ENCODE results near the gene SEMA3E. TPM values are rescaled to one million over a fixed set of nuclear protein-coding genes. Genes with fewer than 3 reads are reported as not detected.

The SEMA3E gene
- total and polyA plus RNA-seq, 7 experiments from 2014 or later, result not detected

DNA sequence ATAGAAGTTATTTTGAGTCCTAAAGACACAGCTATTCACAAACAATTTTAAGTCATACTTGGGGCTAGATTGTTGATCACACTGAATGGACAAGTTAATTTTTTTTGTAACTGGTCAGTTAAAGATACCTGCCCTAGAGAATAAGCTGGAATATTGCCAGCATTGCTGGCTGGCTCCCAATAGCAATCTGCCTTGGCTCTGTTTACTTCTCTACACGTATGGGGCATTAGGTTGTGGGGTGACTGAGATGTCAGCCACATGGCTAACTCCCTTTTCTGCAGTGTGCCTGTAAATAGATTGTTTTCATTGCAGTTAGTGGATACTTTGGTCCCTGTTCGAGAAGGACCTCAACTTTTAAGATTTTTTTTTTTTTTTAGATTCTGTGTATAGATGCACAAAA lies 128.2 kb downstream of the SEMA3E start:
- CTCF ChIA-PET, result no interaction called here
- POLR2A ChIA-PET, result no interaction called here
- DNase-seq (no peak), ATAC-seq (no peak)
- H3K4me1 ChIP-seq (ENCODE audit: control insufficient read depth in 2 of 2, insufficient read depth in 2 of 2, low read length in 2 of 2), result no peaks in the 10 kb centered on the region
- H3K27ac Mint-ChIP-seq, result no peak overlapping the region
- no peaks in the 10 kb centered on the region for H3K9me3 ChIP-seq (ENCODE audit: control insufficient read depth in 2 of 3, low read length in 3 of 3)
- peaks cover 0 to 15% (median 0%) of the 10 kb centered on the region in 11 donors for H3K9me3 Mint-ChIP-seq
- no peak overlapping the region for H3K4me3 Mint-ChIP-seq
- H3K27me3 ChIP-seq (ENCODE audit: control insufficient read depth in 2 of 2, insufficient read depth in 2 of 2, low read length in 2 of 2), result no peaks in the 10 kb centered on the region
- H3K4me1 Mint-ChIP-seq, result no peaks in the 10 kb centered on the region
- H3K36me3 ChIP-seq (ENCODE audit: control insufficient read depth in 2 of 3, insufficient read depth in 3 of 3, low read length in 3 of 3), result no peaks in the 10 kb centered on the region
- peaks cover 0 to 5% (median 0%) of the 10 kb centered on the region in 5 donors for H3K36me3 Mint-ChIP-seq
- no peaks in the 10 kb centered on the region for H3K27me3 Mint-ChIP-seq
- no peak overlapping the region for H3K27ac ChIP-seq (ENCODE audit: low read depth, low read length)
- intact Hi-C loops (cut with micrococcal nuclease), result no loop called here
- no peak overlapping the region for H3K4me3 ChIP-seq (ENCODE audit: low read length)

DNA sequence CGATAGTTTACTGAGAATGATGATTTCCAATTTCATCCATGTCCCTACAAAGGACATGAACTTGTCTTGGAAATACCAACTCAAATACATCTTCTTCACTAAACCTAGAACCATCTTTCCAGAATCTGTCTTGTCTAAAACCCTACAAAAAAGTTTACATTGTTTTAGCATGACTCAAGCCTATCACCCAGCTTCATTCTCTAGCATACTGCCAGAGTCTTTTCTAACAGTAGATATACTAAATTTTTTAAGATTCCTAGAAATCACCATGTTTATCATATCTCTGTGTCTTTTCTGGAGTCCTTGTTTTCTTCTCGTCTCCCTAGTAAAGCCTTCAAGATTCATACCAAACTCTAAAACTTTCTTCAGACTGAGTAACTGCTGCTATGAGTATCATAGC lies 129.7 kb downstream of the SEMA3E start:
- ATAC-seq, result no peak

DNA sequence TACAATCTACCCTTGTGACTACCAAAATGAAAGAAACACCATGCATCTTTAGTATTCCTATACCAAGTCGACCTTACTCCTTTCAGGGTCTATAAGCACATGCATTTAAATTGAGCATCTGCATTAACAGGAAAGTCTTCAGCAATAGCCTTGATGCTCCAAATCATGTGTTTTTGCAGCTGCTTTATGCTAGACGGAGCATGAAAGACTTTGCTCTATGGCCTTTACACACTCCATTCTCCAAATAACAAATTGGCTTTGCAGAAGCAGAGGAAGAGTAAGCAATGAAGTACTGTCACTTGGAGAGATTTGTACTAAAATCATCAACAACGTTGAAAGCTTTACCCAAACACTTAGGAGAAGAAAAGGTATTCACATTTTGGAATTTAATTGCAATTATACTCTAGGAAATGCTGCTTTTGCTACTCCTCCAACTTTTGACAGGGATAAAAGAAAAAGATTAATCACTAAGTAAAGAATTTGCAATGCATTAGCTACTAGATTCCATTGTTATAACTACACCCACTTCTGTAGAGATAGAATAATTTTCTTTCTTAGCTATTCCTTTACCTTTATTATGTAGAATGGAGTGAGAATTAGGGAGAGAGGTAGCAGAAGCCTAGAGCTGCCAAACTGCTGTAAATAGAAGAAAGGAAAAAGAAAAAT lies 131.8 kb downstream of the SEMA3E start:
- Histone ChIP-seq H3K4me1 (ENCODE audit: control insufficient read depth in 2 of 2, insufficient read depth in 2 of 2, low read length in 2 of 2) (no peaks in the 10 kb centered on the region), H3K27me3 (ENCODE audit: control insufficient read depth in 2 of 2, insufficient read depth in 2 of 2, low read length in 2 of 2) (no peaks in the 10 kb centered on the region), H3K36me3 (ENCODE audit: control insufficient read depth in 2 of 3, insufficient read depth in 3 of 3, low read length in 3 of 3) (no peaks in the 10 kb centered on the region), H3K27ac (ENCODE audit: low read depth, low read length) (no peak overlapping the region), H3K4me3 (ENCODE audit: low read length) (no peak overlapping the region), H3K9me3 (ENCODE audit: control insufficient read depth in 2 of 3, low read length in 3 of 3) (no peaks in the 10 kb centered on the region)
- DNase-seq (no peak), ATAC-seq (no peak)
- Mint-ChIP-seq H3K36me3 (no peaks in the 10 kb centered on the region), H3K27ac (no peak overlapping the region), H3K4me3 (no peak overlapping the region), H3K27me3 (no peaks in the 10 kb centered on the region), H3K9me3 (peaks cover 0 to 11% (median 0%) of the 10 kb centered on the region in 11 donors), H3K4me1 (no peaks in the 10 kb centered on the region)
- intact Hi-C loops (cut with micrococcal nuclease), result no loop called here
- POLR2A ChIA-PET, result no interaction called here
- CTCF ChIA-PET, result no interaction called here

More for the DNA sequence above, 129.7 kb downstream of the SEMA3E start:
- ChIA-PET CTCF (no interaction called here), POLR2A (no interaction called here)
- H3K9me3 ChIP-seq (ENCODE audit: control insufficient read depth in 2 of 3, low read length in 3 of 3), result no peaks in the 10 kb centered on the region
- no peaks in the 10 kb centered on the region for H3K36me3 ChIP-seq (ENCODE audit: control insufficient read depth in 2 of 3, insufficient read depth in 3 of 3, low read length in 3 of 3)
- no peaks in the 10 kb centered on the region for H3K27me3 ChIP-seq (ENCODE audit: control insufficient read depth in 2 of 2, insufficient read depth in 2 of 2, low read length in 2 of 2)
- Mint-ChIP-seq H3K4me3 (no peak overlapping the region), H3K27me3 (no peaks in the 10 kb centered on the region), H3K36me3 (no peaks in the 10 kb centered on the region), H3K4me1 (no peaks in the 10 kb centered on the region), H3K9me3 (peaks cover 0 to 10% (median 0%) of the 10 kb centered on the region in 11 donors), H3K27ac (no peak overlapping the region)
- H3K27ac ChIP-seq (ENCODE audit: low read depth, low read length), result no peak overlapping the region
- no peaks in the 10 kb centered on the region for H3K4me1 ChIP-seq (ENCODE audit: control insufficient read depth in 2 of 2, insufficient read depth in 2 of 2, low read length in 2 of 2)
- H3K4me3 ChIP-seq (ENCODE audit: low read length), result no peak overlapping the region
- DNase-seq, result no peak
- intact Hi-C loops (cut with micrococcal nuclease), result no loop called here

DNA sequence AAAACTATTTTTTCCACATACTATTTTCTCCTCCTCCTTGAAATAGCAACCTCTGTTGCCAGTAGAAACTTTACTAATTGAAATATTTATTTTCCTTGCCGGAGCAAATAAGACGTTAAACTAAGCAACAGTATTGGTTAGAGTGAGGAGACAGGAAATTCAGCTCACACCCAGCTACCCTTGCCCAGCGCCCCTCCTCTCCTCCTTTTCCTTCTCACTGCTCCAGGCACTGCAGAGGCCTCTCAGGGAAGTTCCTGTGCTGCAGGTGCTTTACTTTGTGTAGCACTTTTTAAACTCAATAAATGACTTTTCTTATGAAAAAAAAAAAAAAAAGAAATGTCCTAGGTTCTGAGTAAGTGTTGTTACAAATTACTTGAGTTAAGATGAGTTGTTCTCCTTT lies 134.0 kb downstream of the SEMA3E start:
- H3K27me3 Mint-ChIP-seq, result no peaks in the 10 kb centered on the region
- H3K36me3 ChIP-seq (ENCODE audit: control insufficient read depth in 2 of 3, insufficient read depth in 3 of 3, low read length in 3 of 3), result no peaks in the 10 kb centered on the region
- H3K9me3 Mint-ChIP-seq, result peaks cover 0 to 11% (median 2%) of the 10 kb centered on the region in 11 donors
- H3K36me3 Mint-ChIP-seq, result no peaks in the 10 kb centered on the region
- ChIA-PET CTCF (no interaction called here), POLR2A (no interaction called here)
- ATAC-seq (no peak), DNase-seq (no peak)
- no peaks in the 10 kb centered on the region for H3K27me3 ChIP-seq (ENCODE audit: control insufficient read depth in 2 of 2, insufficient read depth in 2 of 2, low read length in 2 of 2)
- H3K27ac Mint-ChIP-seq, result no peak overlapping the region
- no peak overlapping the region for H3K4me3 Mint-ChIP-seq
- no peaks in the 10 kb centered on the region for H3K4me1 Mint-ChIP-seq
- H3K4me1 ChIP-seq (ENCODE audit: control insufficient read depth in 2 of 2, insufficient read depth in 2 of 2, low read length in 2 of 2), result no peaks in the 10 kb centered on the region
- intact Hi-C loops (cut with micrococcal nuclease), result no loop called here
- no peak overlapping the region for H3K4me3 ChIP-seq (ENCODE audit: low read length)
- no peak overlapping the region for H3K27ac ChIP-seq (ENCODE audit: low read depth, low read length)
- H3K9me3 ChIP-seq (ENCODE audit: control insufficient read depth in 2 of 3, low read length in 3 of 3), result no peaks in the 10 kb centered on the region

DNA sequence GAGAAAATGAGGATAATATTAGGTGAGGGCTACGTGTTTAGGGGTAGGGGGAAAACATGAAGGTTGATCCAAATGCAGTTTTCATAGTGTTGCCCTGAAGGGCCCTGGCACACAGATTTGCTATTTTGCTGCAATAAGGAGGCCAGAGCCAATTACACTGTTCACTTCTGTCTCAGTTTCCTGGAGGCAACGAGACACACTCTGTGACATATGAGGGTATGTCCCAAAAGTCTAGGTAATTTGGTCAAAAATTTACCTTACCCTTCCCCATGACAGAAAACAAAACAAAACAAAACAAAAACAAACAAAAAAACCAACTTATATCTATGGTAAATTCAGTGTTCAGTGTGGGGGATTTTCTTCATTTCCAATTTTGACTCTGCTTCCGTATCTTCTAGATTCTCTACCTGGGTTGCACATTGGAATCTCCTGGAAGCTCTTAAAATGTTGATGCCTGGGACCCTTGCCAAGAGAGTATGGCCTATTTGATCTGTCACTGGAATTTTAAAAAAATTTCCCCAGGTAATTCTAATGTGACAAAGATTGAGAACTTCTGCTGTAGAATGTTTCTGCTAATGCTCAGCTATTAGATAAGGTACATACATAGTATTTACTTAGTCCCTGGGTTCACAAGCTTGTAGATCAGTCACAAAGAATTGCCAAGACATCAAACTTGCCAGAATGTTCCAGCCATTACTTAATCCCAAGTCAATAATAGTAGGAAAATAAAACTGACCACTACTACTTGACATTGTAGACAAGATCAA lies 139.5 kb downstream of the SEMA3E start:
- Histone ChIP-seq H3K27me3 (ENCODE audit: control insufficient read depth in 2 of 2, insufficient read depth in 2 of 2, low read length in 2 of 2) (no peaks in the 10 kb centered on the region), H3K4me1 (ENCODE audit: control insufficient read depth in 2 of 2, insufficient read depth in 2 of 2, low read length in 2 of 2) (no peaks in the 10 kb centered on the region), H3K9me3 (ENCODE audit: control insufficient read depth in 2 of 3, low read length in 3 of 3) (no peaks in the 10 kb centered on the region), H3K4me3 (ENCODE audit: low read length) (no peak overlapping the region), H3K27ac (ENCODE audit: low read depth, low read length) (no peak overlapping the region), H3K36me3 (ENCODE audit: control insufficient read depth in 2 of 3, insufficient read depth in 3 of 3, low read length in 3 of 3) (no peaks in the 10 kb centered on the region)
- POLR2A ChIA-PET, result no interaction called here
- Mint-ChIP-seq H3K36me3 (no peaks in the 10 kb centered on the region), H3K27me3 (no peaks in the 10 kb centered on the region), H3K9me3 (peaks cover 0 to 9% (median 2%) of the 10 kb centered on the region in 11 donors), H3K27ac (no peak overlapping the region), H3K4me3 (no peak overlapping the region), H3K4me1 (no peaks in the 10 kb centered on the region)
- ATAC-seq (no peak), DNase-seq (no peak)
- intact Hi-C loops (cut with micrococcal nuclease), result no loop called here
- CTCF ChIA-PET, result no interaction called here

DNA sequence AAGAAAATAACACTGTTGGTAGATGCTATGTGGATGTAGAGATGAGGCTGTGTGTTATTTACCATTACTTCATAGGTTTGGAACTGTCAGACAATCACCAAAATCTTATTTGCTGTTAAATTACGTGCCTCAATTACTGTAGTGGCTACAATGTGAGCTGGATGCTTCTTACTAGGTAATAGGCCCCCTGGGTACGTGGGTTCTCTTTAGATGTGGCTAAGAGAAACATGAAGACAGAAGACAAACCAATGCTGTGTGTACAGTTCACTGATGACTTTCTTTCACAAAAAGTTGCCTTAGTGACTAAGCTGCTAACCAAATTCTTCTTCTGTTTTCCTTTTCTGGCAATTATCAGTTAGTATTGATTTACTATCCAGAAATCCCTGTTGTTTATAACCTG lies 144.6 kb downstream of the SEMA3E start:
- no peak overlapping the region for H3K27ac Mint-ChIP-seq
- intact Hi-C loops (cut with micrococcal nuclease), result no loop called here

DNA sequence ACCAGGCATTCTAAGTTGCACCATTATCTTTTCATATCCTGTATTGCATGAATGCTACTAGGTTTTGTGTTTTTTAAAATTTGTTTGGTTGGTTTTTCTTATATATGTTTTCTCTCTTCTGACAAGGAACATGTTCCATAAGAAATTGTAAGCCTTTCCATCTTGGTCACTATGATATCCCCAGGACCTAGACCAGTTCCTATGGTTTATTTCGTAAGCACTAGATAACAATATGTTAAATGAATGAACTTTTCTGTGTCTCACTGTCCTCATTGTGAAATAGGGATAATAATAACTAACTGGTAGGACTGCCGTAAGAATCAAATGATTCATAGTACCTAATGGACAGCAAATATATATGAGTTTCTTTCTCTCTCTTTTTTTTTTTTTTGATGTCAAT lies 146.3 kb downstream of the SEMA3E start:
- Mint-ChIP-seq H3K4me3 (no peak overlapping the region), H3K27ac (no peak overlapping the region), H3K27me3 (no peaks in the 10 kb centered on the region), H3K9me3 (peaks cover 0 to 13% (median 1%) of the 10 kb centered on the region in 11 donors), H3K4me1 (no peaks in the 10 kb centered on the region), H3K36me3 (no peaks in the 10 kb centered on the region)
- DNase-seq (no peak), ATAC-seq (no peak)
- intact Hi-C loops (cut with micrococcal nuclease), result no loop called here
- ChIA-PET POLR2A (no interaction called here), CTCF (no interaction called here)
- no peaks in the 10 kb centered on the region for H3K27me3 ChIP-seq (ENCODE audit: control insufficient read depth in 2 of 2, insufficient read depth in 2 of 2, low read length in 2 of 2)
- H3K9me3 ChIP-seq (ENCODE audit: control insufficient read depth in 2 of 3, low read length in 3 of 3), result no peaks in the 10 kb centered on the region
- no peak overlapping the region for H3K27ac ChIP-seq (ENCODE audit: low read depth, low read length)
- H3K36me3 ChIP-seq (ENCODE audit: control insufficient read depth in 2 of 3, insufficient read depth in 3 of 3, low read length in 3 of 3), result no peaks in the 10 kb centered on the region
- H3K4me1 ChIP-seq (ENCODE audit: control insufficient read depth in 2 of 2, insufficient read depth in 2 of 2, low read length in 2 of 2), result no peaks in the 10 kb centered on the region
- H3K4me3 ChIP-seq (ENCODE audit: low read length), result no peak overlapping the region

More for the DNA sequence above, 144.6 kb downstream of the SEMA3E start:
- H3K27me3 ChIP-seq (ENCODE audit: control insufficient read depth in 2 of 2, insufficient read depth in 2 of 2, low read length in 2 of 2), result no peaks in the 10 kb centered on the region
- H3K36me3 ChIP-seq (ENCODE audit: control insufficient read depth in 2 of 3, insufficient read depth in 3 of 3, low read length in 3 of 3), result no peaks in the 10 kb centered on the region
- H3K9me3 ChIP-seq (ENCODE audit: control insufficient read depth in 2 of 3, low read length in 3 of 3), result no peaks in the 10 kb centered on the region
- ChIA-PET CTCF (no interaction called here), POLR2A (no interaction called here)
- H3K4me3 Mint-ChIP-seq, result no peak overlapping the region
- H3K9me3 Mint-ChIP-seq, result peaks cover 0 to 13% (median 1%) of the 10 kb centered on the region in 11 donors
- no peaks in the 10 kb centered on the region for H3K27me3 Mint-ChIP-seq
- ATAC-seq (no peak), DNase-seq (no peak)
- no peak overlapping the region for H3K4me3 ChIP-seq (ENCODE audit: low read length)
- no peaks in the 10 kb centered on the region for H3K4me1 ChIP-seq (ENCODE audit: control insufficient read depth in 2 of 2, insufficient read depth in 2 of 2, low read length in 2 of 2)
- no peak overlapping the region for H3K27ac ChIP-seq (ENCODE audit: low read depth, low read length)
- H3K36me3 Mint-ChIP-seq, result no peaks in the 10 kb centered on the region
- no peaks in the 10 kb centered on the region for H3K4me1 Mint-ChIP-seq
